GM12878 (cell line): ENCODE measurements around the gene RAB35. TPM values are rescaled to one million over a fixed set of nuclear protein-coding genes. Genes with fewer than 3 reads are reported as not detected.

Experiments
- ASH2L ChIP-seq: fragments of 300-600, 200-600 bp; sonication (generic); IDR thresholded peaks from 2 replicates; pipeline ENCODE4 v1.6.1; 2017; ENCODE audit warnings: low read depth, mild to moderate bottlenecking, borderline replicate concordance
- BCL11A ChIP-seq: IDR thresholded peaks from 2 replicates; pipeline ENCODE4 v1.6.1; 2011; ENCODE audit warnings: low read depth, low read length
- CREM ChIP-seq: IDR thresholded peaks from 2 replicates; pipeline ENCODE4 v1.6.1; 2014; ENCODE audit warnings: antibody characterized with exemption, low read depth
- DPF2 ChIP-seq: fragments of 450-650 bp; IDR thresholded peaks from 2 replicates; pipeline ENCODE4 v1.6.1; 2017; ENCODE audit warnings: mild to moderate bottlenecking
- FOS ChIP-seq: IDR thresholded peaks from 3 replicates; pipeline ENCODE4 v1.6.1; 2011; ENCODE audit warnings: borderline replicate concordance; ENCODE audit not compliant: insufficient read length; ENCODE audit errors: extremely low read depth
- HDAC6 ChIP-seq: fragments of 200-600 bp; sonication (generic); IDR thresholded peaks from one replicate; pipeline ENCODE4 v1.8.0; 2017; ENCODE audit warnings: antibody characterized with exemption; ENCODE audit not compliant: unreplicated experiment
- HDGF ChIP-seq: fragments of 450-650 bp; IDR thresholded peaks from 2 replicates; pipeline ENCODE4 v1.6.1; 2016; ENCODE audit warnings: antibody characterized with exemption
- JUND ChIP-seq: IDR thresholded peaks from 2 replicates; pipeline ENCODE4 v1.6.1; 2012; ENCODE audit warnings: low read depth, mild to moderate bottlenecking, low read length, improper control_type of control experiment, moderate library complexity
- NFIC ChIP-seq: IDR thresholded peaks from 2 replicates; pipeline ENCODE4 v1.6.1; 2012; ENCODE audit warnings: low read depth, mild to moderate bottlenecking, inconsistent platforms, low read length, moderate library complexity
- PAX5 ChIP-seq: IDR thresholded peaks from 2 replicates; pipeline ENCODE4 v1.6.1; 2011; ENCODE audit warnings: low read depth, low read length, borderline replicate concordance
- RB1 ChIP-seq: fragments of 450-650 bp; formaldehyde crosslinking; IDR thresholded peaks from 2 replicates; pipeline ENCODE4 v1.6.1; 2017; ENCODE audit warnings: mild to moderate bottlenecking, borderline replicate concordance
- SRF ChIP-seq, 2 experiments: IDR thresholded peaks; 2 replicates each; pipeline ENCODE4 v1.6.1; 2011; ENCODE audit warnings: low read depth in 2 of 2, low read length in 2 of 2, mild to moderate bottlenecking in 1 of 2, moderate library complexity in 1 of 2
- SUZ12 ChIP-seq: fragments of 200-600 bp; sonication (generic); IDR thresholded peaks from one replicate; pipeline ENCODE4 v1.6.1; 2018; ENCODE audit warnings: antibody characterized with exemption, mild to moderate bottlenecking; ENCODE audit not compliant: unreplicated experiment
- TAF1 ChIP-seq: IDR thresholded peaks from 2 replicates; pipeline ENCODE4 v1.6.1; 2011; ENCODE audit warnings: mild to moderate bottlenecking, low read depth, low read length, borderline replicate concordance
- TCF7 ChIP-seq: IDR thresholded peaks from 2 replicates; pipeline ENCODE4 v1.6.1; 2014; ENCODE audit warnings: antibody characterized with exemption, borderline replicate concordance
- ZNF24 ChIP-seq: fragments of 450-650 bp; IDR thresholded peaks from 2 replicates; pipeline ENCODE4 v1.6.1; 2017; ENCODE audit warnings: antibody characterized with exemption, mild to moderate bottlenecking
- ZNF274 ChIP-seq: IDR thresholded peaks from one replicate; pipeline ENCODE4 v1.8.0; 2011; ENCODE audit not compliant: insufficient read length, insufficient read depth
- polyA plus RNA-seq, 11 experiments: library from polyadenylated mRNA; depleted of rRNA in 4 of 11; unstranded in 6 of 11; stranded (reverse) in 5 of 11; fragments of >200 nt; fragmentation: Nextera tagmentation in 4 of 11; fragmentation: Illumina TruSeq in 1 of 11; extraction: Ambion mirVana in 4 of 11; extraction: Trizol in 1 of 11; gene quantifications; 1 replicate in 1 of 11; 2 replicates in 10 of 11; pipeline versions ENCODE4 v1.2.1 to v1.2.3, GENCODE V29; 2011 to 2016; ENCODE audit warnings: inconsistent platforms in 2 of 11, missing spikeins in 2 of 11, low read depth in 1 of 11
- total RNA-seq, 4 experiments: library from RNA; depleted of rRNA in 3 of 4; stranded (reverse); fragments of >200 nt in 3 of 4; fragmentation: Illumina TruSeq in 1 of 4; extraction: Trizol in 1 of 4; gene quantifications; 2 replicates each; pipeline versions ENCODE4 v1.2.1 to v1.2.3, GENCODE V29; 2013 to 2021
- TF ChIP-seq, protein P1 (sequence below): IDR thresholded peaks from 2 replicates; pipeline ENCODE4 v1.6.1; 2012; ENCODE audit warnings: improper control_type of control experiment, low read depth, low read length; ENCODE audit not compliant: insufficient replicate concordance
- TF ChIP-seq, protein P2 (sequence below): fragments of 450-650 bp; IDR thresholded peaks from 2 replicates; pipeline ENCODE4 v1.6.1; 2016; ENCODE audit warnings: mild to moderate bottlenecking, moderate library complexity, borderline replicate concordance
- TF ChIP-seq, protein P3 (sequence below): fragments of 450-650 bp; IDR thresholded peaks from 2 replicates; pipeline ENCODE4 v1.6.1; 2016; ENCODE audit warnings: mild to moderate bottlenecking

RAB35 gene
- total and polyA plus RNA-seq, 10 of the 15 experiments (the other 5 are each of a cell fraction or from before 2014, with no cell fraction given): 0.76 to 99.2 (median 43.8) TPM

DNA sequence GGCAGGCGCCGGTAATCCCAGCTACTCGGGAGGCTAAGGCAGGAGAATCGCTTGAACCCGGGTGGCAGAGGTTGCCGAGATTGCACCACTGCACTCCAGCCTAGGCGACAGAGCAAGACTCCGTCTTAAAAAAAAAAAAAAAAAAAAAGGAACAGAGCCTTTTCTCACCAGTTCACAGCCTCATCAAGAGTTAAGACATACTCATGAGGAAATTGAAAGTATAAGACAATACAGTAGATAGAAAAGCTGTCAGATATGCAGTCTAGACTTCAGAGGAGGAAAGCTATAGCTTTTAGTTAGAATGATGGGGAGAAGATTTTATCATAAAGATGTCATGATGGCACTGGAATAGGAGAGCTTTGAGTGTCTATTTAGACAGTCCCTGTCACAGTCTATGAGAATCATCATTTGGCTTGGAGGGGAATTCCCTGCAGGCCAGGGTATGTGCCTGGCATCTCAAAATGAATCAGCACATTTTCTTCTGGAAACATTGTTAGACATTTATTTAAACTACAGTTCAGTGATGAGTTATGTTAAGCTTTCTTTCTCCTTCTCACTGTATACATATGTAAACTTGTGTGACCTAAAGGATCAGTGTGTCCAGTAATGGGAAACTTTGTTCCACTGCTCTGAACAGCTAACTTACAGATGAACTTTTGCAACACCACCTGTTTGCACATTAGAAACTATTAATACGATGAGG, 2.9 kb upstream of the RAB35 start (continued):
- TF ChIP-seq, protein P1, sequence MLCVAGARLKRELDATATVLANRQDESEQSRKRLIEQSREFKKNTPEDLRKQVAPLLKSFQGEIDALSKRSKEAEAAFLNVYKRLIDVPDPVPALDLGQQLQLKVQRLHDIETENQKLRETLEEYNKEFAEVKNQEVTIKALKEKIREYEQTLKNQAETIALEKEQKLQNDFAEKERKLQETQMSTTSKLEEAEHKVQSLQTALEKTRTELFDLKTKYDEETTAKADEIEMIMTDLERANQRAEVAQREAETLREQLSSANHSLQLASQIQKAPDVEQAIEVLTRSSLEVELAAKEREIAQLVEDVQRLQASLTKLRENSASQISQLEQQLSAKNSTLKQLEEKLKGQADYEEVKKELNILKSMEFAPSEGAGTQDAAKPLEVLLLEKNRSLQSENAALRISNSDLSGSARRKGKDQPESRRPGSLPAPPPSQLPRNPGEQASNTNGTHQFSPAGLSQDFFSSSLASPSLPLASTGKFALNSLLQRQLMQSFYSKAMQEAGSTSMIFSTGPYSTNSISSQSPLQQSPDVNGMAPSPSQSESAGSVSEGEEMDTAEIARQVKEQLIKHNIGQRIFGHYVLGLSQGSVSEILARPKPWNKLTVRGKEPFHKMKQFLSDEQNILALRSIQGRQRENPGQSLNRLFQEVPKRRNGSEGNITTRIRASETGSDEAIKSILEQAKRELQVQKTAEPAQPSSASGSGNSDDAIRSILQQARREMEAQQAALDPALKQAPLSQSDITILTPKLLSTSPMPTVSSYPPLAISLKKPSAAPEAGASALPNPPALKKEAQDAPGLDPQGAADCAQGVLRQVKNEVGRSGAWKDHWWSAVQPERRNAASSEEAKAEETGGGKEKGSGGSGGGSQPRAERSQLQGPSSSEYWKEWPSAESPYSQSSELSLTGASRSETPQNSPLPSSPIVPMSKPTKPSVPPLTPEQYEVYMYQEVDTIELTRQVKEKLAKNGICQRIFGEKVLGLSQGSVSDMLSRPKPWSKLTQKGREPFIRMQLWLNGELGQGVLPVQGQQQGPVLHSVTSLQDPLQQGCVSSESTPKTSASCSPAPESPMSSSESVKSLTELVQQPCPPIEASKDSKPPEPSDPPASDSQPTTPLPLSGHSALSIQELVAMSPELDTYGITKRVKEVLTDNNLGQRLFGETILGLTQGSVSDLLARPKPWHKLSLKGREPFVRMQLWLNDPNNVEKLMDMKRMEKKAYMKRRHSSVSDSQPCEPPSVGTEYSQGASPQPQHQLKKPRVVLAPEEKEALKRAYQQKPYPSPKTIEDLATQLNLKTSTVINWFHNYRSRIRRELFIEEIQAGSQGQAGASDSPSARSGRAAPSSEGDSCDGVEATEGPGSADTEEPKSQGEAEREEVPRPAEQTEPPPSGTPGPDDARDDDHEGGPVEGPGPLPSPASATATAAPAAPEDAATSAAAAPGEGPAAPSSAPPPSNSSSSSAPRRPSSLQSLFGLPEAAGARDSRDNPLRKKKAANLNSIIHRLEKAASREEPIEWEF: no peak
- TF ChIP-seq, protein P2, sequence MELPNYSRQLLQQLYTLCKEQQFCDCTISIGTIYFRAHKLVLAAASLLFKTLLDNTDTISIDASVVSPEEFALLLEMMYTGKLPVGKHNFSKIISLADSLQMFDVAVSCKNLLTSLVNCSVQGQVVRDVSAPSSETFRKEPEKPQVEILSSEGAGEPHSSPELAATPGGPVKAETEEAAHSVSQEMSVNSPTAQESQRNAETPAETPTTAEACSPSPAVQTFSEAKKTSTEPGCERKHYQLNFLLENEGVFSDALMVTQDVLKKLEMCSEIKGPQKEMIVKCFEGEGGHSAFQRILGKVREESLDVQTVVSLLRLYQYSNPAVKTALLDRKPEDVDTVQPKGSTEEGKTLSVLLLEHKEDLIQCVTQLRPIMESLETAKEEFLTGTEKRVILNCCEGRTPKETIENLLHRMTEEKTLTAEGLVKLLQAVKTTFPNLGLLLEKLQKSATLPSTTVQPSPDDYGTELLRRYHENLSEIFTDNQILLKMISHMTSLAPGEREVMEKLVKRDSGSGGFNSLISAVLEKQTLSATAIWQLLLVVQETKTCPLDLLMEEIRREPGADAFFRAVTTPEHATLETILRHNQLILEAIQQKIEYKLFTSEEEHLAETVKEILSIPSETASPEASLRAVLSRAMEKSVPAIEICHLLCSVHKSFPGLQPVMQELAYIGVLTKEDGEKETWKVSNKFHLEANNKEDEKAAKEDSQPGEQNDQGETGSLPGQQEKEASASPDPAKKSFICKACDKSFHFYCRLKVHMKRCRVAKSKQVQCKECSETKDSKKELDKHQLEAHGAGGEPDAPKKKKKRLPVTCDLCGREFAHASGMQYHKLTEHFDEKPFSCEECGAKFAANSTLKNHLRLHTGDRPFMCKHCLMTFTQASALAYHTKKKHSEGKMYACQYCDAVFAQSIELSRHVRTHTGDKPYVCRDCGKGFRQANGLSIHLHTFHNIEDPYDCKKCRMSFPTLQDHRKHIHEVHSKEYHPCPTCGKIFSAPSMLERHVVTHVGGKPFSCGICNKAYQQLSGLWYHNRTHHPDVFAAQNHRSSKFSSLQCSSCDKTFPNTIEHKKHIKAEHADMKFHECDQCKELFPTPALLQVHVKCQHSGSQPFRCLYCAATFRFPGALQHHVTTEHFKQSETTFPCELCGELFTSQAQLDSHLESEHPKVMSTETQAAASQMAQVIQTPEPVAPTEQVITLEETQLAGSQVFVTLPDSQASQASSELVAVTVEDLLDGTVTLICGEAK: no peak
- TF ChIP-seq TAF1 (no peak), NFIC (peak; percentile 69), RB1 (0 out of 2 replicates have a peak, but pooled peaks have one; percentile 21), ZNF274 (no peak), SUZ12 (no peak), PAX5 (0 out of 2 replicates have a peak, but pooled peaks have one; percentile 17), SRF (IDR thresholded peaks at IDR 0.05; ENCODE audit: low read depth in 2 of 2, low read length in 2 of 2) (no peak), FOS (no peak), JUND (peak; percentile 24; the same call in 1 of the 2 replicates), CREM (peak; percentile 48; the same call in 1 of the 2 replicates), HDAC6 (no peak), HDGF (no peak), ZNF24 (no peak), ASH2L (no peak), BCL11A (peak; percentile 70), DPF2 (peak; percentile 75), TCF7 (no peak)
- TF ChIP-seq, protein P3, sequence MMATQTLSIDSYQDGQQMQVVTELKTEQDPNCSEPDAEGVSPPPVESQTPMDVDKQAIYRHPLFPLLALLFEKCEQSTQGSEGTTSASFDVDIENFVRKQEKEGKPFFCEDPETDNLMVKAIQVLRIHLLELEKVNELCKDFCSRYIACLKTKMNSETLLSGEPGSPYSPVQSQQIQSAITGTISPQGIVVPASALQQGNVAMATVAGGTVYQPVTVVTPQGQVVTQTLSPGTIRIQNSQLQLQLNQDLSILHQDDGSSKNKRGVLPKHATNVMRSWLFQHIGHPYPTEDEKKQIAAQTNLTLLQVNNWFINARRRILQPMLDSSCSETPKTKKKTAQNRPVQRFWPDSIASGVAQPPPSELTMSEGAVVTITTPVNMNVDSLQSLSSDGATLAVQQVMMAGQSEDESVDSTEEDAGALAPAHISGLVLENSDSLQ: peak; percentile 74
